Measurements from ENCODE around the gene ODAD4. TPM values are rescaled to one million over a fixed set of nuclear protein-coding genes. Genes with fewer than 3 reads are reported as not detected.

Gene ODAD4
- total and polyA plus RNA-seq, 4 donors = 0.07 to 1.0 (median 0.23) TPM

DNA sequence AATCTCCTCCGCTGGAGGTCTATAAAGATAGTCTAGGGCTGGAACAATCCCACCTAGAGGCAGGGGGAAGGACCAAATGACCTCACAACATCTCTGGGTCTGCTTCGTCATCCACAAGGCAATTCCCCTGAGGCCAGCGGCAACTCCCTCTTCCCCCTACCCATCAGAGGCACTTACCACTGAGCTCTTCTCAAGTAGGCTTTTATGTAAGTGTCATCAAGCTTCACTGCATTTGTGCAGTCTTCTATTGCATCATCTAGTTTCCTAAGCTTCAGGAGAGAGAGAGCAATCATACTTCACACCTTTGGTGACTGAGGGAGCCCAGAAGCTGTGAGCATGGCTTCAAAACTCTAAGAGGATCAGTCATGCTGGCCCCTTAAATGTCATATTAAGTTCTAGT, 57.2 kb downstream of the ODAD4 start:
- Histone ChIP-seq H3K4me3 (ENCODE audit: low read depth in 1 of 3, low read length in 3 of 3) (no peak overlapping the region), H3K9me3 (ENCODE audit: control insufficient read depth in 4 of 4, low read length in 3 of 4) (no peaks in the 10 kb centered on the region), H3K4me1 (ENCODE audit: control insufficient read depth in 4 of 4, insufficient read depth in 4 of 4, low read length in 3 of 4) (peaks cover 4 to 28% (median 23%) of the 10 kb centered on the region in 4 donors), H3K9ac (ENCODE audit: low read depth in 1 of 2, low read length in 2 of 2) (no peak overlapping the region), H3K36me3 (ENCODE audit: control insufficient read depth in 4 of 4, insufficient read depth in 3 of 4, low read depth in 1 of 4, low read length in 3 of 4) (peaks cover 16 to 60% (median 44%) of the 10 kb centered on the region in 4 donors), H3K27ac (ENCODE audit: low read depth in 1 of 2, low read length in 2 of 2) (no peak overlapping the region), H3K27me3 (ENCODE audit: control insufficient read depth in 4 of 4, insufficient read depth in 4 of 4, low read length in 3 of 4) (no peaks in the 10 kb centered on the region)
- TF ChIP-seq, protein P1, sequence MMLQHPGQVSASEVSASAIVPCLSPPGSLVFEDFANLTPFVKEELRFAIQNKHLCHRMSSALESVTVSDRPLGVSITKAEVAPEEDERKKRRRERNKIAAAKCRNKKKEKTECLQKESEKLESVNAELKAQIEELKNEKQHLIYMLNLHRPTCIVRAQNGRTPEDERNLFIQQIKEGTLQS (IDR thresholded peaks at IDR 0.05) = no peak
- TF ChIP-seq, protein P2, sequence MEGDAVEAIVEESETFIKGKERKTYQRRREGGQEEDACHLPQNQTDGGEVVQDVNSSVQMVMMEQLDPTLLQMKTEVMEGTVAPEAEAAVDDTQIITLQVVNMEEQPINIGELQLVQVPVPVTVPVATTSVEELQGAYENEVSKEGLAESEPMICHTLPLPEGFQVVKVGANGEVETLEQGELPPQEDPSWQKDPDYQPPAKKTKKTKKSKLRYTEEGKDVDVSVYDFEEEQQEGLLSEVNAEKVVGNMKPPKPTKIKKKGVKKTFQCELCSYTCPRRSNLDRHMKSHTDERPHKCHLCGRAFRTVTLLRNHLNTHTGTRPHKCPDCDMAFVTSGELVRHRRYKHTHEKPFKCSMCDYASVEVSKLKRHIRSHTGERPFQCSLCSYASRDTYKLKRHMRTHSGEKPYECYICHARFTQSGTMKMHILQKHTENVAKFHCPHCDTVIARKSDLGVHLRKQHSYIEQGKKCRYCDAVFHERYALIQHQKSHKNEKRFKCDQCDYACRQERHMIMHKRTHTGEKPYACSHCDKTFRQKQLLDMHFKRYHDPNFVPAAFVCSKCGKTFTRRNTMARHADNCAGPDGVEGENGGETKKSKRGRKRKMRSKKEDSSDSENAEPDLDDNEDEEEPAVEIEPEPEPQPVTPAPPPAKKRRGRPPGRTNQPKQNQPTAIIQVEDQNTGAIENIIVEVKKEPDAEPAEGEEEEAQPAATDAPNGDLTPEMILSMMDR (IDR thresholded peaks at IDR 0.05; ENCODE audit: low read depth, low read length, missing input control) = no peak
- TF ChIP-seq HNF4G (IDR thresholded peaks at IDR 0.05) (no peak), TAF1 (conservative IDR thresholded peaks at IDR 0.05) (no peak), SP1 (IDR thresholded peaks at IDR 0.05) (no peak), RAD21 (IDR thresholded peaks at IDR 0.05) (no peak), YY1 (IDR thresholded peaks at IDR 0.05) (no peak), FOXA2 (IDR thresholded peaks at IDR 0.05) (no peak), EGR1 (IDR thresholded peaks at IDR 0.05; ENCODE audit: low read depth in 2 of 2) (no peak), GABPA (IDR thresholded peaks at IDR 0.05 in 1 of 2, conservative IDR thresholded peaks at IDR 0.05 in 1 of 2) (no peak), FOXA1 (IDR thresholded peaks at IDR 0.05) (no peak), NR2F2 (IDR thresholded peaks at IDR 0.05) (no peak), HNF4A (conservative IDR thresholded peaks at IDR 0.05) (no peak)
- TF ChIP-seq, protein P3, sequence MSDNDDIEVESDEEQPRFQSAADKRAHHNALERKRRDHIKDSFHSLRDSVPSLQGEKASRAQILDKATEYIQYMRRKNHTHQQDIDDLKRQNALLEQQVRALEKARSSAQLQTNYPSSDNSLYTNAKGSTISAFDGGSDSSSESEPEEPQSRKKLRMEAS (IDR thresholded peaks at IDR 0.05) = no peak
- TF ChIP-seq, protein P4, sequence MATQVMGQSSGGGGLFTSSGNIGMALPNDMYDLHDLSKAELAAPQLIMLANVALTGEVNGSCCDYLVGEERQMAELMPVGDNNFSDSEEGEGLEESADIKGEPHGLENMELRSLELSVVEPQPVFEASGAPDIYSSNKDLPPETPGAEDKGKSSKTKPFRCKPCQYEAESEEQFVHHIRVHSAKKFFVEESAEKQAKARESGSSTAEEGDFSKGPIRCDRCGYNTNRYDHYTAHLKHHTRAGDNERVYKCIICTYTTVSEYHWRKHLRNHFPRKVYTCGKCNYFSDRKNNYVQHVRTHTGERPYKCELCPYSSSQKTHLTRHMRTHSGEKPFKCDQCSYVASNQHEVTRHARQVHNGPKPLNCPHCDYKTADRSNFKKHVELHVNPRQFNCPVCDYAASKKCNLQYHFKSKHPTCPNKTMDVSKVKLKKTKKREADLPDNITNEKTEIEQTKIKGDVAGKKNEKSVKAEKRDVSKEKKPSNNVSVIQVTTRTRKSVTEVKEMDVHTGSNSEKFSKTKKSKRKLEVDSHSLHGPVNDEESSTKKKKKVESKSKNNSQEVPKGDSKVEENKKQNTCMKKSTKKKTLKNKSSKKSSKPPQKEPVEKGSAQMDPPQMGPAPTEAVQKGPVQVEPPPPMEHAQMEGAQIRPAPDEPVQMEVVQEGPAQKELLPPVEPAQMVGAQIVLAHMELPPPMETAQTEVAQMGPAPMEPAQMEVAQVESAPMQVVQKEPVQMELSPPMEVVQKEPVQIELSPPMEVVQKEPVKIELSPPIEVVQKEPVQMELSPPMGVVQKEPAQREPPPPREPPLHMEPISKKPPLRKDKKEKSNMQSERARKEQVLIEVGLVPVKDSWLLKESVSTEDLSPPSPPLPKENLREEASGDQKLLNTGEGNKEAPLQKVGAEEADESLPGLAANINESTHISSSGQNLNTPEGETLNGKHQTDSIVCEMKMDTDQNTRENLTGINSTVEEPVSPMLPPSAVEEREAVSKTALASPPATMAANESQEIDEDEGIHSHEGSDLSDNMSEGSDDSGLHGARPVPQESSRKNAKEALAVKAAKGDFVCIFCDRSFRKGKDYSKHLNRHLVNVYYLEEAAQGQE (IDR thresholded peaks at IDR 0.05) = no peak
- TF ChIP-seq, protein P5, sequence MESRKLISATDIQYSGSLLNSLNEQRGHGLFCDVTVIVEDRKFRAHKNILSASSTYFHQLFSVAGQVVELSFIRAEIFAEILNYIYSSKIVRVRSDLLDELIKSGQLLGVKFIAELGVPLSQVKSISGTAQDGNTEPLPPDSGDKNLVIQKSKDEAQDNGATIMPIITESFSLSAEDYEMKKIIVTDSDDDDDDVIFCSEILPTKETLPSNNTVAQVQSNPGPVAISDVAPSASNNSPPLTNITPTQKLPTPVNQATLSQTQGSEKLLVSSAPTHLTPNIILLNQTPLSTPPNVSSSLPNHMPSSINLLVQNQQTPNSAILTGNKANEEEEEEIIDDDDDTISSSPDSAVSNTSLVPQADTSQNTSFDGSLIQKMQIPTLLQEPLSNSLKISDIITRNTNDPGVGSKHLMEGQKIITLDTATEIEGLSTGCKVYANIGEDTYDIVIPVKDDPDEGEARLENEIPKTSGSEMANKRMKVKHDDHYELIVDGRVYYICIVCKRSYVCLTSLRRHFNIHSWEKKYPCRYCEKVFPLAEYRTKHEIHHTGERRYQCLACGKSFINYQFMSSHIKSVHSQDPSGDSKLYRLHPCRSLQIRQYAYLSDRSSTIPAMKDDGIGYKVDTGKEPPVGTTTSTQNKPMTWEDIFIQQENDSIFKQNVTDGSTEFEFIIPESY (IDR thresholded peaks at IDR 0.05) = no peak
- no peak for DNase-seq (ENCODE audit: low spot score)
- WGBS = 91% methylated on average over 3 of the region's 3 CpGs

DNA sequence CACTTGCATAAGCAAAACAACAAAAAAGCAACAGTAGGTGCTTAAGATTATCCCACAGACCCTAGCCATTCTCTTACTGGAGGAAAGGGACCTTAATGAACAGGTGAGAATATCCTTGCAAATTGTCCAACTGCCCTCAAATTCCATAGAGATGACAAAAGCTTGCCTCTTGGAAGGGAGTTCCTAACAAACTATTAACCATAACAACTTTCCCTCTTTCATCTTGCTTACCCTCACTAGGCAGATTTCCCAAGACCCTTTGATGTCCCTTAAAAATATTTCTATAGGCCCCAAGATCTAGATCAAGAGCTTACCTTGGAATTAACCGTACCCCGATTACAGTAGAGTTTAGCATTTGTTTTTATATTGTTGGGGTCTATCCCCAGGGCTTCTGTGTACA, 58.0 kb downstream of the ODAD4 start:
- 98% methylated on average over 2 of the region's 2 CpGs for WGBS
- Histone ChIP-seq H3K9ac (ENCODE audit: low read depth in 1 of 2, low read length in 2 of 2) (no peak overlapping the region), H3K27ac (ENCODE audit: low read depth in 1 of 2, low read length in 2 of 2) (no peak overlapping the region), H3K36me3 (ENCODE audit: control insufficient read depth in 4 of 4, insufficient read depth in 3 of 4, low read depth in 1 of 4, low read length in 3 of 4) (peaks cover 13 to 56% (median 45%) of the 10 kb centered on the region in 4 donors), H3K4me3 (ENCODE audit: low read depth in 1 of 3, low read length in 3 of 3) (no peak overlapping the region), H3K9me3 (ENCODE audit: control insufficient read depth in 4 of 4, low read length in 3 of 4) (no peaks in the 10 kb centered on the region), H3K27me3 (ENCODE audit: control insufficient read depth in 4 of 4, insufficient read depth in 4 of 4, low read length in 3 of 4) (no peaks in the 10 kb centered on the region), H3K4me1 (ENCODE audit: control insufficient read depth in 4 of 4, insufficient read depth in 4 of 4, low read length in 3 of 4) (peaks cover 4 to 28% (median 23%) of the 10 kb centered on the region in 4 donors)
- TF ChIP-seq, protein P1 (IDR thresholded peaks at IDR 0.05) = peak; percentile 12
- TF ChIP-seq RAD21 (IDR thresholded peaks at IDR 0.05) = no peak
- no peak for TF ChIP-seq RXRA (IDR thresholded peaks at IDR 0.05)
- no peak for DNase-seq (ENCODE audit: low spot score)

Measured in liver (tissue), 9 donors.